Neural cell (in vitro differentiated cells): Measurements from ENCODE around the gene ANGPTL8. TPM values are rescaled to one million over a fixed set of nuclear protein-coding genes. Genes with fewer than 3 reads are reported as not detected.

Source experiments
- H2AFZ ChIP-seq: fragments of 200-600, 300-800 bp; sonication (generic), shearing (Covaris generic); 2 replicates; pipeline ENCODE4 v1.6.0; 2014; ENCODE audit warnings: low read depth, mild to moderate bottlenecking, antibody characterized with exemption, low read length, moderate library complexity
- H3F3A ChIP-seq: fragments of 200-600 bp; shearing (Covaris generic); 2 replicates; pipeline ENCODE4 v1.6.1; 2016; ENCODE audit warnings: mild to moderate bottlenecking, moderate library complexity, mixed read lengths, antibody characterized with exemption, low read length; ENCODE audit not compliant: insufficient read depth, poor library complexity, severe bottlenecking
- H3K27ac ChIP-seq: fragments of 200-600, 300-800 bp; sonication (generic), shearing (Covaris generic); 2 replicates; pipeline ENCODE4 v1.5.1; 2014; ENCODE audit warnings: mild to moderate bottlenecking, low read length, moderate library complexity
- H3K27me3 ChIP-seq: fragments of 300-800, 200-600 bp; sonication (generic), shearing (Covaris generic); 2 replicates; pipeline ENCODE4 v1.6.0; 2014; ENCODE audit warnings: mild to moderate bottlenecking, low read depth, low read length, moderate library complexity; ENCODE audit not compliant: insufficient read depth
- H3K36me3 ChIP-seq: fragments of 300-800, 200-600 bp; sonication (generic), shearing (Covaris generic); 2 replicates; pipeline ENCODE4 v1.5.1; 2014; ENCODE audit warnings: mild to moderate bottlenecking, antibody characterized with exemption, low read length, moderate library complexity; ENCODE audit not compliant: insufficient read depth
- H3K4me2 ChIP-seq: fragments of 300-800, 200-600 bp; sonication (generic), shearing (Covaris generic); 2 replicates; pipeline ENCODE4 v1.6.0; 2014; ENCODE audit warnings: mild to moderate bottlenecking, low read length
- H3K4me3 ChIP-seq: fragments of 300-800, 200-600 bp; sonication (generic), shearing (Covaris generic); 2 replicates; pipeline ENCODE4 v1.5.1; 2014; ENCODE audit warnings: mild to moderate bottlenecking, low read length, moderate library complexity
- H3K79me2 ChIP-seq: fragments of 200-600 bp; shearing (Covaris generic); replicated peaks from 2 replicates; pipeline ENCODE4 v1.6.0; 2014; ENCODE audit warnings: mild to moderate bottlenecking, low read length, moderate library complexity; ENCODE audit not compliant: insufficient read depth
- H3K9ac ChIP-seq: fragments of 300-800, 200-600 bp; sonication (generic), shearing (Covaris generic); 2 replicates; pipeline ENCODE4 v1.6.1; 2016; ENCODE audit warnings: mild to moderate bottlenecking, low read length, mixed read lengths
- H3K9me2 ChIP-seq: fragments of 200-600 bp; shearing (Covaris generic); 2 replicates; pipeline ENCODE4 v1.6.1; 2016; ENCODE audit warnings: mild to moderate bottlenecking, low read length, mixed read lengths; ENCODE audit not compliant: insufficient read depth
- H3K9me3 ChIP-seq: fragments of 200-600, 300-800 bp; sonication (generic), shearing (Covaris generic); 2 replicates; pipeline ENCODE4 v1.6.1; 2016; ENCODE audit warnings: mild to moderate bottlenecking, mixed run types, low read length, moderate library complexity, mixed read lengths
- H4K20me1 ChIP-seq: fragments of 200-600 bp; shearing (Covaris generic); 2 replicates; pipeline ENCODE4 v1.6.1; 2016; ENCODE audit warnings: mild to moderate bottlenecking, mixed run types; ENCODE audit not compliant: insufficient read depth
- EP300 ChIP-seq: fragments of 450-650 bp; conservative IDR thresholded peaks from 2 replicates; pipeline ENCODE4 v1.6.1; 2014; ENCODE audit warnings: antibody characterized with exemption, mild to moderate bottlenecking, moderate library complexity; ENCODE audit not compliant: poor library complexity, severe bottlenecking
- EZH2 ChIP-seq: fragments of 200-600, 300-800 bp; shearing (Covaris generic), sonication (generic); IDR thresholded peaks from 2 replicates; pipeline ENCODE4 v1.6.1; 2014; ENCODE audit warnings: antibody characterized with exemption, low read length, borderline replicate concordance, mild to moderate bottlenecking; ENCODE audit not compliant: insufficient read depth, poor library complexity, severe bottlenecking
- MXI1 ChIP-seq: fragments of 450-650 bp; conservative IDR thresholded peaks from 2 replicates; pipeline ENCODE4 v1.6.1; 2014; ENCODE audit warnings: antibody characterized with exemption, mild to moderate bottlenecking; ENCODE audit not compliant: poor library complexity, severe bottlenecking
- POLR2AphosphoS5 ChIP-seq: IDR thresholded peaks from 2 replicates; pipeline ENCODE4 v1.6.1; 2012
- SMC3 ChIP-seq: fragments of 450-650 bp; conservative IDR thresholded peaks from 2 replicates; pipeline ENCODE4 v1.6.1; 2014; ENCODE audit warnings: antibody characterized with exemption, mild to moderate bottlenecking, moderate library complexity; ENCODE audit not compliant: poor library complexity
- TAF1 ChIP-seq: IDR thresholded peaks from 2 replicates; pipeline ENCODE4 v1.6.1; 2012; ENCODE audit warnings: low read depth
- polyA plus RNA-seq: library from polyadenylated mRNA; depleted of rRNA; stranded (reverse); fragments of >200 nt; gene quantifications from 2 replicates; pipeline ENCODE4 v1.2.3, GENCODE V29; 2014
- TF ChIP-seq, protein P1 (sequence below): IDR thresholded peaks from 2 replicates; pipeline ENCODE4 v1.6.1; 2012; ENCODE audit warnings: borderline replicate concordance
- TF ChIP-seq, protein P2 (sequence below): fragments of 450-650 bp; IDR thresholded peaks from 2 replicates; pipeline ENCODE4 v1.5.1; 2014; ENCODE audit warnings: antibody characterized with exemption, mild to moderate bottlenecking, moderate library complexity; ENCODE audit not compliant: poor library complexity, severe bottlenecking

Gene ANGPTL8
- polyA plus RNA-seq, 1 donor from 2014 or later: not detected

DNA sequence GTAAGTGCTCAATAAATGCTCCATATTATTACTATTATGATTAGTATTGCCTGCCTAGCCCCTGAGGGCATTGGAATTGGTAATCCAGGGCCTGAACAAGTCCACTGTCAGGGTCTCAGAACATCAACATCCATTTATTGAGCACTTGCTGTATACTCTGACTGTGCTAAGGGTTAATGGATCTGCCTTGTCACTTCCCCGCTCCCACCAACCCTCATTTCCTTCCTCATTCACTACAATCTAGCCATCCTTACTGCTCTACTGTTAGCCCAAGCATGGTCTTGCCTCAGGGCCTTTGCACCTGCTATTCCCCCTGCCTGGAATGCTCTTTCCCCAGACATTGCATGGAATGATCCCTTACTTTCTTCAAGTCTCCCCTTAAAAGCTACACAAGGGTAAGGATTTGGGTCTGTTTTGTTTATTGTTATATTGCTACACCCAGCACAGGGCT, 12.7 kb upstream of the ANGPTL8 start:
- TF ChIP-seq, protein P1, sequence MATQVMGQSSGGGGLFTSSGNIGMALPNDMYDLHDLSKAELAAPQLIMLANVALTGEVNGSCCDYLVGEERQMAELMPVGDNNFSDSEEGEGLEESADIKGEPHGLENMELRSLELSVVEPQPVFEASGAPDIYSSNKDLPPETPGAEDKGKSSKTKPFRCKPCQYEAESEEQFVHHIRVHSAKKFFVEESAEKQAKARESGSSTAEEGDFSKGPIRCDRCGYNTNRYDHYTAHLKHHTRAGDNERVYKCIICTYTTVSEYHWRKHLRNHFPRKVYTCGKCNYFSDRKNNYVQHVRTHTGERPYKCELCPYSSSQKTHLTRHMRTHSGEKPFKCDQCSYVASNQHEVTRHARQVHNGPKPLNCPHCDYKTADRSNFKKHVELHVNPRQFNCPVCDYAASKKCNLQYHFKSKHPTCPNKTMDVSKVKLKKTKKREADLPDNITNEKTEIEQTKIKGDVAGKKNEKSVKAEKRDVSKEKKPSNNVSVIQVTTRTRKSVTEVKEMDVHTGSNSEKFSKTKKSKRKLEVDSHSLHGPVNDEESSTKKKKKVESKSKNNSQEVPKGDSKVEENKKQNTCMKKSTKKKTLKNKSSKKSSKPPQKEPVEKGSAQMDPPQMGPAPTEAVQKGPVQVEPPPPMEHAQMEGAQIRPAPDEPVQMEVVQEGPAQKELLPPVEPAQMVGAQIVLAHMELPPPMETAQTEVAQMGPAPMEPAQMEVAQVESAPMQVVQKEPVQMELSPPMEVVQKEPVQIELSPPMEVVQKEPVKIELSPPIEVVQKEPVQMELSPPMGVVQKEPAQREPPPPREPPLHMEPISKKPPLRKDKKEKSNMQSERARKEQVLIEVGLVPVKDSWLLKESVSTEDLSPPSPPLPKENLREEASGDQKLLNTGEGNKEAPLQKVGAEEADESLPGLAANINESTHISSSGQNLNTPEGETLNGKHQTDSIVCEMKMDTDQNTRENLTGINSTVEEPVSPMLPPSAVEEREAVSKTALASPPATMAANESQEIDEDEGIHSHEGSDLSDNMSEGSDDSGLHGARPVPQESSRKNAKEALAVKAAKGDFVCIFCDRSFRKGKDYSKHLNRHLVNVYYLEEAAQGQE: no peak
- H3K79me2 ChIP-seq: no peaks in the 10 kb centered on the region
- no peak overlapping the region for H2AFZ ChIP-seq
- no peaks in the 10 kb centered on the region for H3K9me2 ChIP-seq
- H3K27me3 ChIP-seq: no peaks in the 10 kb centered on the region
- H3F3A ChIP-seq: no peaks in the 10 kb centered on the region
- H3K27ac ChIP-seq: no peak overlapping the region
- H3K4me2 ChIP-seq: no peak overlapping the region
- no peaks in the 10 kb centered on the region for H3K36me3 ChIP-seq
- H3K9me3 ChIP-seq: peaks cover 2% of the 10 kb centered on the region
- H3K4me3 ChIP-seq: no peak overlapping the region
- H3K9ac ChIP-seq: no peak overlapping the region
- H4K20me1 ChIP-seq: no peaks in the 10 kb centered on the region

DNA sequence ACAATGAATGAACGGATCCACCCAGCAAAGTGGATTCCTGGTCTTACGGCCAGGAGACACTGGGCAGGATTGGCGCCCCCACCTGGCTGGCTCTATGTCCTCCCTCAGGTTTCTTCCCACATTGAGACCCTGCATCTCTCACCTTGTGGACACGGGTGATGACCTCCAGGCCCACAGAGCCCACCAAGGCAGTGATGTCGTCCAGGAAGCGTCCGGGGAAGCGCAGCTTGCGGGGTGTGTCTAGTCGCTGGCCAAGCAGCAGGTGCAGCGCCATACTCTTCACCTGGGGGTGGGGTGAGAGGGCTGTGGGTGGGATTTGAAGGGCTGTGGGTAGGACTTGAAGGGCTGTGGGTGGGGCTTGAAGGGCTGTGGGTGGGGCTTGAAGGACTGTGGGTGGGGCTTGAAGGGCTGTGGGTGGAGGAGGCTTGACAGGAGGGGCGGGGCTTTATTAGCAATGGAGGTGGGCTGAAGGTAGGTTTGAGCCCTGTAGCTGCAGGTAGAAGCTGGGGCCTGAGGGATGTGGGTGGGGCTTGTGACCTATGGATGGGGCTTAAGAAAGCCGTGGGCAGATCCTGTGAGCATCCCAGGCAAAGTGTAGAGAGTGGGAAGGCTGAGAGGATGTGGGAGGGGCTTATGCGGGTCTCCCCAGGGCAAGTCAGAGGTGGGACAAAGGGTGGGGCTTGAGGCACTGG, 12.1 kb upstream of the ANGPTL8 start:
- TF ChIP-seq MXI1 (no peak), EP300 (no peak), POLR2AphosphoS5 (no peak), TAF1 (no peak), EZH2 (no peak), SMC3 (no peak)
- TF ChIP-seq, protein P1: no peak
- TF ChIP-seq, protein P2, sequence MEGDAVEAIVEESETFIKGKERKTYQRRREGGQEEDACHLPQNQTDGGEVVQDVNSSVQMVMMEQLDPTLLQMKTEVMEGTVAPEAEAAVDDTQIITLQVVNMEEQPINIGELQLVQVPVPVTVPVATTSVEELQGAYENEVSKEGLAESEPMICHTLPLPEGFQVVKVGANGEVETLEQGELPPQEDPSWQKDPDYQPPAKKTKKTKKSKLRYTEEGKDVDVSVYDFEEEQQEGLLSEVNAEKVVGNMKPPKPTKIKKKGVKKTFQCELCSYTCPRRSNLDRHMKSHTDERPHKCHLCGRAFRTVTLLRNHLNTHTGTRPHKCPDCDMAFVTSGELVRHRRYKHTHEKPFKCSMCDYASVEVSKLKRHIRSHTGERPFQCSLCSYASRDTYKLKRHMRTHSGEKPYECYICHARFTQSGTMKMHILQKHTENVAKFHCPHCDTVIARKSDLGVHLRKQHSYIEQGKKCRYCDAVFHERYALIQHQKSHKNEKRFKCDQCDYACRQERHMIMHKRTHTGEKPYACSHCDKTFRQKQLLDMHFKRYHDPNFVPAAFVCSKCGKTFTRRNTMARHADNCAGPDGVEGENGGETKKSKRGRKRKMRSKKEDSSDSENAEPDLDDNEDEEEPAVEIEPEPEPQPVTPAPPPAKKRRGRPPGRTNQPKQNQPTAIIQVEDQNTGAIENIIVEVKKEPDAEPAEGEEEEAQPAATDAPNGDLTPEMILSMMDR: no peak
- no peaks in the 10 kb centered on the region for H3K9me2 ChIP-seq
- no peaks in the 10 kb centered on the region for H4K20me1 ChIP-seq
- H3K27ac ChIP-seq: no peak overlapping the region
- H3K27me3 ChIP-seq: no peaks in the 10 kb centered on the region
- H3F3A ChIP-seq: no peaks in the 10 kb centered on the region
- no peak overlapping the region for H3K4me2 ChIP-seq
- no peak overlapping the region for H2AFZ ChIP-seq
- no peak overlapping the region for H3K9ac ChIP-seq
- H3K36me3 ChIP-seq: no peaks in the 10 kb centered on the region
- no peak overlapping the region for H3K4me3 ChIP-seq
- H3K9me3 ChIP-seq: no peaks in the 10 kb centered on the region
- no peaks in the 10 kb centered on the region for H3K79me2 ChIP-seq
